GM19463 (cell line): ENCODE data around the gene COBL.
"Not testable (repeated sequence)": the region's sequence is repeated elsewhere in the genome, so short reads cannot be mapped to it uniquely, and the experiment has no call there.

Experiments used
- ATAC-seq: cut with Tn5 transposase; IDR thresholded peaks from one replicate; pipeline ENCODE4 v1.9.1; 2021; ENCODE audit warnings: mild to moderate bottlenecking, moderate library complexity; ENCODE audit not compliant: unreplicated experiment

The COBL gene

GRCh38 chr7:51013861-51014511 is 302.6 kb downstream of the COBL start:
- ATAC-seq: no peak

GRCh38 chr7:51013218-51013786 is 303.3 kb downstream of the COBL start:
- ATAC-seq: no peak

- no peak for ATAC-seq
Observed at GRCh38 chr7:51012569-51013217, 303.9 kb downstream of the COBL start.

GRCh38 chr7:51011710-51012350 is 304.8 kb downstream of the COBL start:
- no peak for ATAC-seq

- ATAC-seq: no peak
Observed at GRCh38 chr7:51010534-51010933, 306.1 kb downstream of the COBL start.

- no peak for ATAC-seq
Observed at GRCh38 chr7:51009716-51010496, 306.7 kb downstream of the COBL start.

GRCh38 chr7:51007551-51008505 is 308.8 kb downstream of the COBL start:
- ATAC-seq: no peak

- ATAC-seq: no peak
Observed at GRCh38 chr7:51006483-51007235, 309.9 kb downstream of the COBL start.

GRCh38 chr7:51005074-51005473 is 311.5 kb downstream of the COBL start:
- ATAC-seq: no peak

- ATAC-seq: no peak
Observed at GRCh38 chr7:51000956-51001355, 315.7 kb downstream of the COBL start.

- ATAC-seq: no peak
Observed at GRCh38 chr7:50994753-50995319, 321.8 kb downstream of the COBL start.

GRCh38 chr7:50990214-50990613 is 326.4 kb downstream of the COBL start:
- not testable (repeated sequence) for ATAC-seq

- ATAC-seq: no peak
Observed at GRCh38 chr7:50988988-50989387, 327.6 kb downstream of the COBL start.

- ATAC-seq: no peak
Observed at GRCh38 chr7:50988465-50988864, 328.1 kb downstream of the COBL start.

GRCh38 chr7:50985096-50985495 is 331.5 kb downstream of the COBL start:
- ATAC-seq: no peak

- ATAC-seq: no peak
Observed at GRCh38 chr7:50983850-50984249, 332.8 kb downstream of the COBL start.

GRCh38 chr7:50982626-50983025 is 334.0 kb downstream of the COBL start:
- ATAC-seq: no peak

GRCh38 chr7:50981743-50982142 is 334.9 kb downstream of the COBL start:
- ATAC-seq: no peak

- no peak for ATAC-seq
Observed at GRCh38 chr7:50980411-50980810, 336.2 kb downstream of the COBL start.
